Ureter (tissue), 1 donor: ENCODE measurements around the gene MGP. TPM values are rescaled to one million over a fixed set of nuclear protein-coding genes. Genes with fewer than 3 reads are reported as not detected.

Source experiments
- DNase-seq: peaks from one replicate; pipeline ENCODE4 v3.0.0-alpha.2; 2020; ENCODE audit warnings: low spot score
- total RNA-seq: library from RNA; stranded (reverse); gene quantifications from one replicate; pipeline ENCODE4 v1.2.4, GENCODE V29; 2023
- donor health status: DM: yes; HTN: yes; CAD: no.

The MGP gene
- total RNA-seq, 1 donor from 2014 or later, result 500 TPM

- no peak for DNase-seq
Observed at GRCh38 chr12:14860490-14860889, 25.2 kb downstream of the MGP start.

- DNase-seq, result no peak
Observed at GRCh38 chr12:14858513-14858912, 27.1 kb downstream of the MGP start.

- DNase-seq, result no peak
Observed at GRCh38 chr12:14854586-14855183, 31.0 kb downstream of the MGP start.

- no peak for DNase-seq
Observed at GRCh38 chr12:14853961-14854360, 31.7 kb downstream of the MGP start.

- no peak for DNase-seq
Observed at GRCh38 chr12:14852880-14853279, 32.8 kb downstream of the MGP start.

GRCh38 chr12:14850929-14851663 is 34.6 kb downstream of the MGP start:
- no peak for DNase-seq

GRCh38 chr12:14849661-14850060 is 36.0 kb downstream of the MGP start:
- no peak for DNase-seq

- DNase-seq, result no peak
Observed at GRCh38 chr12:14846876-14847580, 38.6 kb downstream of the MGP start.

- no peak for DNase-seq
Observed at GRCh38 chr12:14846042-14846587, 39.5 kb downstream of the MGP start.

GRCh38 chr12:14845350-14845750 is 40.3 kb downstream of the MGP start:
- DNase-seq, result peak; percentile 54

GRCh38 chr12:14844401-14844800 is 41.3 kb downstream of the MGP start:
- no peak for DNase-seq

GRCh38 chr12:14843425-14843887 is 42.2 kb downstream of the MGP start, which contains the start of gene ART4:
Gene ART4 (minus strand): TSS chr12:14843526. CDS start chr12:14843113, 413 bp downstream.
- no peak for DNase-seq

- DNase-seq, result no peak
Observed at GRCh38 chr12:14842315-14842714, 43.3 kb downstream of the MGP start.

GRCh38 chr12:14841761-14842160 is 43.9 kb downstream of the MGP start:
- no peak for DNase-seq

GRCh38 chr12:14840616-14841015 is 45.0 kb downstream of the MGP start:
- DNase-seq, result no peak

GRCh38 chr12:14839262-14839661 is 46.4 kb downstream of the MGP start:
- no peak for DNase-seq

GRCh38 chr12:14836336-14837210 is 49.1 kb downstream of the MGP start:
- DNase-seq, result no peak

- no peak for DNase-seq
Observed at GRCh38 chr12:14834509-14834908, 51.1 kb downstream of the MGP start.

- DNase-seq, result no peak
Observed at GRCh38 chr12:14833952-14834351, 51.7 kb downstream of the MGP start.

GRCh38 chr12:14833336-14833735 is 52.3 kb downstream of the MGP start:
- DNase-seq, result no peak
